Ovary (tissue), 3 donors: Measurements from ENCODE around the gene NOL7.

Experiments
- POLR2A ChIP-seq: fragments of 450-650 bp; IDR thresholded peaks from one replicate; pipeline ENCODE4 v1.6.1; 2017; ENCODE audit warnings: antibody characterized with exemption, mild to moderate bottlenecking, moderate library complexity
- TF ChIP-seq, protein P1 (sequence below), 3 donors: fragments of 450-650 bp in 2 of 3; fragments of 200-600 bp in 1 of 3; IDR thresholded peaks; one replicate each; pipeline versions ENCODE4 v1.5.1 to v1.8.0; 2016 to 2022; ENCODE audit warnings: antibody characterized with exemption in 3 of 3, mild to moderate bottlenecking in 1 of 3
- donor health status: DM: no; HTN: no; CAD: no.

- TF ChIP-seq, protein P1, sequence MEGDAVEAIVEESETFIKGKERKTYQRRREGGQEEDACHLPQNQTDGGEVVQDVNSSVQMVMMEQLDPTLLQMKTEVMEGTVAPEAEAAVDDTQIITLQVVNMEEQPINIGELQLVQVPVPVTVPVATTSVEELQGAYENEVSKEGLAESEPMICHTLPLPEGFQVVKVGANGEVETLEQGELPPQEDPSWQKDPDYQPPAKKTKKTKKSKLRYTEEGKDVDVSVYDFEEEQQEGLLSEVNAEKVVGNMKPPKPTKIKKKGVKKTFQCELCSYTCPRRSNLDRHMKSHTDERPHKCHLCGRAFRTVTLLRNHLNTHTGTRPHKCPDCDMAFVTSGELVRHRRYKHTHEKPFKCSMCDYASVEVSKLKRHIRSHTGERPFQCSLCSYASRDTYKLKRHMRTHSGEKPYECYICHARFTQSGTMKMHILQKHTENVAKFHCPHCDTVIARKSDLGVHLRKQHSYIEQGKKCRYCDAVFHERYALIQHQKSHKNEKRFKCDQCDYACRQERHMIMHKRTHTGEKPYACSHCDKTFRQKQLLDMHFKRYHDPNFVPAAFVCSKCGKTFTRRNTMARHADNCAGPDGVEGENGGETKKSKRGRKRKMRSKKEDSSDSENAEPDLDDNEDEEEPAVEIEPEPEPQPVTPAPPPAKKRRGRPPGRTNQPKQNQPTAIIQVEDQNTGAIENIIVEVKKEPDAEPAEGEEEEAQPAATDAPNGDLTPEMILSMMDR (IDR thresholded peaks at IDR 0.05), result no peak
- no peak for TF ChIP-seq POLR2A
These were observed 41.4 kb upstream of the NOL7 start for GRCh38 chr6:13573669-13574110.
